CD4-positive, alpha-beta memory T cell (primary cell): Measurements from ENCODE around the gene ZNF750. TPM values are rescaled to one million over a fixed set of nuclear protein-coding genes. Genes with fewer than 3 reads are reported as not detected.

ENCODE experiments used
- CTCF ChIA-PET: fragments of 350-600 bp; sonication (Branson Sonifier 250); formaldehyde crosslinking; loops from one replicate; lab custom pipeline; 2021; ENCODE audit warnings: inconsistent platforms; ENCODE audit not compliant: partially characterized antibody; lab: Charles Lee
- POLR2A ChIA-PET: fragments of 350-600 bp; sonication (Branson Sonifier 250); formaldehyde crosslinking; loops from one replicate; lab custom pipeline; 2021; ENCODE audit not compliant: partially characterized antibody; lab: Charles Lee
- DNase-seq, 5 donors: peaks; one replicate each; pipeline versions ENCODE4 v3.0.0 to v3.0.0-alpha.2; 2020 to 2022; ENCODE audit warnings: mixed read lengths in 1 of 5
- H3K27ac ChIP-seq: one replicate; pipeline ENCODE4 v1.7.0; 2013; ENCODE audit warnings: low read depth, low read length
- H3K27me3 ChIP-seq: 2 replicates; pipeline ENCODE4 v1.7.0; 2013; ENCODE audit warnings: mild to moderate bottlenecking, low read length, moderate library complexity; ENCODE audit not compliant: insufficient read depth
- H3K36me3 ChIP-seq: 2 replicates; pipeline ENCODE4 v1.7.0; 2013; ENCODE audit warnings: mild to moderate bottlenecking, low read length, moderate library complexity; ENCODE audit not compliant: insufficient read depth
- H3K4me1 ChIP-seq: 2 replicates; pipeline ENCODE4 v1.7.0; 2013; ENCODE audit warnings: mild to moderate bottlenecking, low read length, moderate library complexity; ENCODE audit not compliant: insufficient read depth
- H3K4me3 ChIP-seq, 2 donors: one replicate each; pipeline ENCODE4 v1.7.0; 2013; ENCODE audit warnings: low read length in 2 of 2, mild to moderate bottlenecking in 1 of 2
- H3K9me3 ChIP-seq, 2 donors: one replicate each; pipeline ENCODE4 v1.7.0; 2013; ENCODE audit warnings: low read length in 2 of 2, control low read depth in 1 of 2; ENCODE audit not compliant: control insufficient read depth in 1 of 2
- H3K27ac Mint-ChIP-seq, 7 donors: one replicate each; pipeline ENCODE4 v1.8.0; 2020 to 2021; ENCODE audit warnings: mixed read lengths in 7 of 7, mild to moderate bottlenecking in 6 of 7, inconsistent platforms in 3 of 7, moderate library complexity in 3 of 7
- H3K27me3 Mint-ChIP-seq, 2 donors: one replicate each; pipeline ENCODE4 v1.8.0; 2020 to 2021; ENCODE audit warnings: mixed read lengths in 2 of 2
- H3K36me3 Mint-ChIP-seq, 2 donors: one replicate each; pipeline ENCODE4 v1.8.0; 2020 to 2021; ENCODE audit warnings: mixed read lengths in 2 of 2, inconsistent platforms in 1 of 2, mild to moderate bottlenecking in 1 of 2
- H3K4me1 Mint-ChIP-seq, 4 donors: one replicate each; pipeline ENCODE4 v1.8.0; 2020 to 2021; ENCODE audit warnings: mixed read lengths in 4 of 4, mild to moderate bottlenecking in 1 of 4
- H3K4me3 Mint-ChIP-seq, 8 donors: one replicate each; pipeline ENCODE4 v1.8.0; 2020 to 2021; ENCODE audit warnings: mixed read lengths in 8 of 8, mild to moderate bottlenecking in 7 of 8, moderate library complexity in 6 of 8, inconsistent platforms in 3 of 8
- H3K9me3 Mint-ChIP-seq, 8 donors: one replicate each; pipeline ENCODE4 v1.8.0; 2020 to 2021; ENCODE audit warnings: mixed read lengths in 8 of 8, mild to moderate bottlenecking in 5 of 8, inconsistent platforms in 3 of 8, moderate library complexity in 1 of 8
- intact Hi-C: fragments of 100-400 bp; cut with micrococcal nuclease; formaldehyde crosslinking; loops from one replicate; pipeline ENCODE4 v1.15.1; 2023
- polyA plus RNA-seq, 2 donors: library from polyadenylated mRNA; unstranded; fragments of 300-500 nt; fragmentation: Illumina TruSeq; gene quantifications; one replicate each; pipeline ENCODE4 v1.2.3, GENCODE V29; 2021
- total RNA-seq, 2 experiments: library from RNA; stranded (reverse); gene quantifications; one replicate each; pipeline ENCODE4 v1.2.3, GENCODE V29; 2021

Gene ZNF750
- total and polyA plus RNA-seq, 4 experiments from 2014 or later: not detected

DNA sequence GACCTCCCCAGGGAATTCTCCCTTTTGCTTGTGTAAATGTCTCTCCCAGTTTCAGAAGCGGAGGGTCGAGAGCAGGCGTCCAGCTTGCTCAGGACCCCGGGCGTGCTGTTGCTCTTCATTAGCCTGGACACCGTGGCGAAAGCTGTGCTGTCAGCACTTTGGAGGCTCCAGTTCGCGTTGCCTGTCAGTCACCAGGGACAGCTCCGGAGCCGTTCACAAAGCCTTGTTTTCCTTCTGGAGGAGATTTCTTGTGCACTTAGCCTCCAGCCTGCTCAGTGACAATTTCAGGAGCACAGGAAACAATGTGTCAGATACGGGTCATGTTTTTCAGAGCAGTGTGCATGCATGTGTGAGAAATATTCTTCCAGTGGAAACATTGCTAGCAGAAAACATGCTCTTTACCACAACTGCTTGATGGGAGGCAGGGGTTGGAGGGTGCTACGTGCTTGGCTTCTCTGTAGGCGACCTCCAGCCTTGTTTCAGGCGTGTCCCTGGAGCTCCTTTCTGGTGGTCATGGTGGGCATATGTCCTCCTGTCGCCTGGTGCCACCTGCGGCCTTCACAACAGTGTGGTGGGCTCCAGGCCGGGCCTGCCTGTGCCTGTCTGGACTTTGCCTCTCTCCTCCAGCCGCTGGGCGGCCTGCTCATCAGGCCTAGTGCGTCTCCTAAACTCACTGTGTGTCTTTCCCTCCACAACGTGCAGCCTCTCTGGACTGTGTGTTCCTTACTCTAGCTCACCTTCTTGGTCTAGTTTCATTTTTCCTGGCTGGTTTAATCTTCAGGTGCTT lies 29.0 kb downstream of the ZNF750 start:
- H3K4me1 Mint-ChIP-seq: peaks cover 2 to 11% (median 8%) of the 10 kb centered on the region in 4 donors
- no peak overlapping the region for H3K4me3 ChIP-seq
- H3K27me3 Mint-ChIP-seq: no peaks in the 10 kb centered on the region
- ChIA-PET POLR2A (no interaction called here), CTCF (no interaction called here)
- DNase-seq: no peak
- no peak overlapping the region for H3K4me3 Mint-ChIP-seq
- H3K36me3 ChIP-seq: peaks cover 19% of the 10 kb centered on the region
- H3K27ac ChIP-seq: no peak overlapping the region
- H3K9me3 ChIP-seq: no peaks in the 10 kb centered on the region
- H3K9me3 Mint-ChIP-seq: no peaks in the 10 kb centered on the region
- no peaks in the 10 kb centered on the region for H3K4me1 ChIP-seq
- no peaks in the 10 kb centered on the region for H3K27me3 ChIP-seq
- H3K36me3 Mint-ChIP-seq: peaks cover 27 to 40% of the 10 kb centered on the region in 2 donors
- no peak overlapping the region for H3K27ac Mint-ChIP-seq
- intact Hi-C loops: no loop called here

DNA sequence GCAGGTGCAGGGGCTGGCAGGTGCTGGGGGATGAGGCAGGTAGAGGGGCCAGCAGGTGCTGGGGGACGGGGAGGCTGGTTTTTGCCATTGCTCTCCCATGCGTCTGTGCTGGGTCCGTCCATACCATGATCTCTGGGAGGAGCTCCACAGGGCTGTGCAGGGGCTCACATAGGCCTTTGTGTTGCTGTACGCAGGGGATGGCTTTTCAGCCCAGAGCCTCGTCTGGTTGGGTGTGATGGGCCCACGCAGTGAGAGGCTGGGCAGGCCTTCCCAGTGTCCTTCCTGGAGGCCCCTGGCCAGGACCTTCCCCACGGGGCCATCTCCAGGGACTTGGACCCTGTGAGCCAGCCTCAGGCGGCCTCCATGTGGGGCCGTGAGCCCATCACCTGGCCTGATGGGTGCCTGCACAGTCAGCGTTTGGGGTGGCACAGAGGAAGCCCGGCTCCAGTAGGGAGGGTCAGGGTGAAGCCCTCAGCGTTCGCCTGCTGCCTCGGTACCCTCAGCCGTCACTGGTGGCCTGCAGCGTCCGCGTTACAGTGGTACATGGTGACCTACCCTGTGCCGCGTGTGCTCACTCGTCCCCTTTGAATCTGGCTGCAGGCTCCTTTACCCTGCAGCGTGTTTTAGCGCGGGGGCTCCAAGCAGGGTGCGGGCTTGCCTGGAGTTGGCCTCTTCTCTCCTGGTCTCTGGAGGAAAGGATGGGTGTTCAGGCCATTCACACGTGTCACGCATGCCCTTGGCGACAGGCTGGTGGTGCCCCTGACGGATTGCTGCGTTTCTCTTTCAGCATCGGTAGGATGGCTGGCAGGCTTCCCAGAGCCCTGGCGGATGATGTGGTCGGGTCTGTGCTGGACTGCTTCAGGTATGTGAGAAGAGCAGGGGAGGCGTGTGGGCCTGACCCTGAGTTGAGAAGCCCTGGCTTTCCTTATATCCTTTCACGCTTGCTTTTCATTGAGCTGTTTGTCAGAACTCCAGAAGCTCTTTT lies 30.6 kb downstream of the ZNF750 start:
- Histone ChIP-seq H3K9me3 (no peaks in the 10 kb centered on the region), H3K4me3 (no peak overlapping the region), H3K4me1 (no peaks in the 10 kb centered on the region), H3K27ac (no peak overlapping the region), H3K27me3 (no peaks in the 10 kb centered on the region), H3K36me3 (peaks cover 10% of the 10 kb centered on the region)
- Mint-ChIP-seq H3K36me3 (peaks cover 13 to 27% of the 10 kb centered on the region in 2 donors), H3K27ac (peak overlapping the region in 1 of 7 donors; percentile 4), H3K27me3 (no peaks in the 10 kb centered on the region), H3K4me3 (no peak overlapping the region), H3K9me3 (no peaks in the 10 kb centered on the region), H3K4me1 (peaks cover 0 to 2% (median 1%) of the 10 kb centered on the region in 4 donors)
- intact Hi-C loops: no loop called here
- POLR2A ChIA-PET: no interaction called here
- CTCF ChIA-PET: no interaction called here
- DNase-seq: no peak

DNA sequence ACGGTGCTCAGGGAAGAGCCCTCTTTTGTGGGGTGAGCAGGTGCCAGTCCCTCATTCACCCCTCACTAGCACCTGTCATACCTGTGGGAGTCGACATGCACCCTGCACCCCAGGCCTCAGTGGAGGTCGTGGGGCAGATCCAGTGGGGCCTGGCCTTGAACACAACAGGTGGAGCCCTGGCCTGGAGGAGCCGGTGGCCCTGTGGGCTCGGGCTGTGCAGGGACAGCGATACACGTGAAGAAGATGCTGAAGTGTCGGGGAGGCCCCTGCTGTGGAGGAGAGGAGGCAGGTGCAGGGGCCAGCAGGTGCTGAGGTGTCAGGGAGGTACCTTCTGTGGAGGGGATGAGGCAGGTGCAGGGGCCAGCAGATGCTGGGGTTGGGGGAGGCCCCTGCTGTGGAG lies 31.8 kb downstream of the ZNF750 start:
- H3K4me1 ChIP-seq: no peaks in the 10 kb centered on the region
- no peak overlapping the region for H3K27ac ChIP-seq
- no peaks in the 10 kb centered on the region for H3K27me3 ChIP-seq
- Mint-ChIP-seq H3K4me1 (peaks cover 0 to under 1% (median 0%) of the 10 kb centered on the region in 4 donors), H3K36me3 (peaks cover 8 to 19% of the 10 kb centered on the region in 2 donors), H3K27ac (peak overlapping the region in 1 of 7 donors; percentile 75), H3K4me3 (no peak overlapping the region), H3K9me3 (no peaks in the 10 kb centered on the region), H3K27me3 (no peaks in the 10 kb centered on the region)
- POLR2A ChIA-PET: no interaction called here
- no peaks in the 10 kb centered on the region for H3K9me3 ChIP-seq
- H3K36me3 ChIP-seq: peaks cover 10% of the 10 kb centered on the region
- CTCF ChIA-PET: no interaction called here
- no peak overlapping the region for H3K4me3 ChIP-seq
- DNase-seq: no peak
- intact Hi-C loops: no loop called here

DNA sequence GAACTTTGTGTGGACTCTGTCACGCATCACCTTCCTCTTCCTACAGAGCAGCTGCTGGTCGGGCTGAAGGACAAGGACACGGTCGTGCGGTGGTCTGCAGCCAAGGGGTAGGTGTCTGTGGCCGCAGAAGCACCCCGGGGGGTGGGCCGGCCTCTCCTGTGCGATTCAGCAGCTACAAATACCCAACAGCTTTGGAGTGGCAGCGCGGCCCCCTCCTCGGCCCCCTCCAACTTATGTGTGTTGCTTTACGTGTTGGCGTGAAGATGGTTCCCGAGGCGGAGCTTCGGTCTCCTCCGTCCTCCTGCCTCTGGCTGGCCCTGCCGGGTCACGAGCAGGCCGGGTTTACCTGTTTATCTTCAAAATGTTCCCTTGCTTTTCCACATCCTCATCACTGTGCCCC lies 32.3 kb downstream of the ZNF750 start:
- Mint-ChIP-seq H3K27me3 (no peaks in the 10 kb centered on the region), H3K4me1 (peaks cover 0 to 2% (median 0%) of the 10 kb centered on the region in 4 donors), H3K36me3 (peaks cover 11 to 16% of the 10 kb centered on the region in 2 donors), H3K9me3 (no peaks in the 10 kb centered on the region), H3K27ac (no peak overlapping the region), H3K4me3 (no peak overlapping the region)
- no peaks in the 10 kb centered on the region for H3K4me1 ChIP-seq
- peaks cover 10% of the 10 kb centered on the region for H3K36me3 ChIP-seq
- ChIA-PET POLR2A (no interaction called here), CTCF (no interaction called here)
- intact Hi-C loops: no loop called here
- H3K27me3 ChIP-seq: no peaks in the 10 kb centered on the region
- H3K4me3 ChIP-seq: no peak overlapping the region
- no peak overlapping the region for H3K27ac ChIP-seq
- DNase-seq: no peak
- no peaks in the 10 kb centered on the region for H3K9me3 ChIP-seq

- Mint-ChIP-seq H3K27ac (no peak overlapping the region), H3K4me1 (peaks cover 0 to 4% (median 3%) of the 10 kb centered on the region in 4 donors), H3K27me3 (no peaks in the 10 kb centered on the region), H3K9me3 (no peaks in the 10 kb centered on the region), H3K36me3 (peaks cover 14 to 19% of the 10 kb centered on the region in 2 donors), H3K4me3 (no peak overlapping the region)
- no peak overlapping the region for H3K27ac ChIP-seq
- no peaks in the 10 kb centered on the region for H3K4me1 ChIP-seq
- POLR2A ChIA-PET: no interaction called here
- no peak overlapping the region for H3K4me3 ChIP-seq
- peaks cover 10% of the 10 kb centered on the region for H3K36me3 ChIP-seq
- H3K9me3 ChIP-seq: no peaks in the 10 kb centered on the region
- intact Hi-C loops: no loop called here
- no peak for DNase-seq
- CTCF ChIA-PET: no interaction called here
- no peaks in the 10 kb centered on the region for H3K27me3 ChIP-seq
These were observed 32.7 kb downstream of the ZNF750 start for GRCh38 chr17:82807101-82807500.

DNA sequence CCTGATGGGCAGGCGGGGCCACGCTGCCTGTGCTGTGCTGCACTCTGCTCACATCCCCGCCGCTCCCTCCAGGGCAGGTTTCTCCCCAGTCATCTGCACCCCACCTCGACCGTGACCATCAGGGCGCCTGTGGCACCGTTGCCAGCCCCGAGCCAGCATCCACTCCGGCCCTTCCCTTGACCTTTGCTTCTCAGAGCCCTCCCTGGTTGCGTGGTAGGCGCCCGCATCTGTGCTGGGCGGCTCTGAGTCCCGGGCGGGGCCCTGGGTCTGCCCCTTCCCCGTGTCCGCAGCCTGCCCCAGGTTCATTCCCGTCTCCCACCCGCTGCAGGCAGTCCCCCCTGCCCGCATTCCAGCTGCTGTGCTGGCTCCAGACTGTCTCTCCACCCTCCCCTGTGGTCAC lies 33.2 kb downstream of the ZNF750 start:
- Histone ChIP-seq H3K4me3 (no peak overlapping the region), H3K27me3 (no peaks in the 10 kb centered on the region), H3K36me3 (peaks cover 10% of the 10 kb centered on the region), H3K27ac (no peak overlapping the region), H3K9me3 (no peaks in the 10 kb centered on the region), H3K4me1 (no peaks in the 10 kb centered on the region)
- peaks cover 0 to 5% (median 4%) of the 10 kb centered on the region in 4 donors for H3K4me1 Mint-ChIP-seq
- ChIA-PET CTCF (no interaction called here), POLR2A (no interaction called here)
- H3K4me3 Mint-ChIP-seq: no peak overlapping the region
- no peak overlapping the region for H3K27ac Mint-ChIP-seq
- peaks cover 14 to 17% of the 10 kb centered on the region in 2 donors for H3K36me3 Mint-ChIP-seq
- intact Hi-C loops: no loop called here
- DNase-seq: no peak
- H3K9me3 Mint-ChIP-seq: no peaks in the 10 kb centered on the region
- H3K27me3 Mint-ChIP-seq: no peaks in the 10 kb centered on the region

- intact Hi-C loops: no loop called here
- no peak for DNase-seq
These were observed 34.0 kb downstream of the ZNF750 start for GRCh38 chr17:82805823-82806222.

More at GRCh38 chr17:82805823-82806222, 34.0 kb downstream of the ZNF750 start:
- H3K9me3 ChIP-seq: no peaks in the 10 kb centered on the region
- Mint-ChIP-seq H3K27me3 (no peaks in the 10 kb centered on the region), H3K4me1 (peaks cover 4 to 8% (median 6%) of the 10 kb centered on the region in 4 donors), H3K9me3 (peaks cover 0 to 2% (median under 1%) of the 10 kb centered on the region in 8 donors), H3K4me3 (no peak overlapping the region), H3K36me3 (peaks cover 18 to 19% of the 10 kb centered on the region in 2 donors), H3K27ac (no peak overlapping the region)
- POLR2A ChIA-PET: no interaction called here
- H3K4me1 ChIP-seq: no peaks in the 10 kb centered on the region
- CTCF ChIA-PET: no interaction called here
- no peak overlapping the region for H3K27ac ChIP-seq
- no peaks in the 10 kb centered on the region for H3K27me3 ChIP-seq
- peaks cover 10% of the 10 kb centered on the region for H3K36me3 ChIP-seq
- no peak overlapping the region for H3K4me3 ChIP-seq
